ENCODE measurements around the gene USP37. TPM values are rescaled to one million over a fixed set of nuclear protein-coding genes. Genes with fewer than 3 reads are reported as not detected.

USP37 gene
- polyA plus RNA-seq, 4 donors: 13.8 to 18.6 (median 17.3) TPM

- DNase-seq (ENCODE audit: low read depth in 4 of 4, low spot score in 3 of 4): no peak
Observed at GRCh38 chr2:218482651-218483050, 85.5 kb downstream of the USP37 start.

GRCh38 chr2:218479595-218479994 lies 88.6 kb downstream of the USP37 start:
- DNase-seq (ENCODE audit: low read depth in 4 of 4, low spot score in 3 of 4): no peak

GRCh38 chr2:218478544-218478943 lies 89.6 kb downstream of the USP37 start:
- no peak for DNase-seq (ENCODE audit: low read depth in 4 of 4, low spot score in 3 of 4)

- no peak for DNase-seq (ENCODE audit: low read depth in 4 of 4, low spot score in 3 of 4)
Observed at GRCh38 chr2:218477247-218477646, 90.9 kb downstream of the USP37 start.

- DNase-seq (ENCODE audit: low read depth in 4 of 4, low spot score in 3 of 4): no peak
Observed at GRCh38 chr2:218476676-218477075, 91.5 kb downstream of the USP37 start.

- DNase-seq (ENCODE audit: low read depth in 4 of 4, low spot score in 3 of 4): no peak
Observed at GRCh38 chr2:218474527-218474926, 93.6 kb downstream of the USP37 start.

GRCh38 chr2:218472988-218473387 lies 95.2 kb downstream of the USP37 start:
- no peak for DNase-seq (ENCODE audit: low read depth in 4 of 4, low spot score in 3 of 4)

- DNase-seq (ENCODE audit: low read depth in 4 of 4, low spot score in 3 of 4): no peak
Observed at GRCh38 chr2:218471982-218472381, 96.2 kb downstream of the USP37 start.

GRCh38 chr2:218471036-218471435 lies 97.1 kb downstream of the USP37 start:
- no peak for DNase-seq (ENCODE audit: low read depth in 4 of 4, low spot score in 3 of 4)

GRCh38 chr2:218470448-218470847 lies 97.7 kb downstream of the USP37 start:
- DNase-seq (ENCODE audit: low read depth in 4 of 4, low spot score in 3 of 4): no peak

- DNase-seq (ENCODE audit: low read depth in 4 of 4, low spot score in 3 of 4): peak in 3 of 4 donors; percentile 4 to 10 (median 8)
Observed at GRCh38 chr2:218465987-218466633, 102.0 kb downstream of the USP37 start.

GRCh38 chr2:218458598-218458997 lies 109.6 kb downstream of the USP37 start:
- no peak for DNase-seq (ENCODE audit: low read depth in 4 of 4, low spot score in 3 of 4)

- no peak for DNase-seq (ENCODE audit: low read depth in 4 of 4, low spot score in 3 of 4)
Observed at GRCh38 chr2:218456849-218457248, 111.3 kb downstream of the USP37 start.

GRCh38 chr2:218452079-218452478 lies 116.1 kb downstream of the USP37 start:
- no peak for DNase-seq (ENCODE audit: low read depth in 4 of 4, low spot score in 3 of 4)

- no peak for DNase-seq (ENCODE audit: low read depth in 4 of 4, low spot score in 3 of 4)
Observed at GRCh38 chr2:218448934-218449333, 119.2 kb downstream of the USP37 start.

- no peak for DNase-seq (ENCODE audit: low read depth in 4 of 4, low spot score in 3 of 4)
Observed at GRCh38 chr2:218447072-218447471, 121.1 kb downstream of the USP37 start.

GRCh38 chr2:218446547-218446946 lies 121.6 kb downstream of the USP37 start:
- DNase-seq (ENCODE audit: low read depth in 4 of 4, low spot score in 3 of 4): no peak

- no peak for DNase-seq (ENCODE audit: low read depth in 4 of 4, low spot score in 3 of 4)
Observed at GRCh38 chr2:218445602-218446001, 122.5 kb downstream of the USP37 start.

GRCh38 chr2:218444692-218445357 lies 123.3 kb downstream of the USP37 start:
- DNase-seq (ENCODE audit: low read depth in 4 of 4, low spot score in 3 of 4): no peak

- no peak for DNase-seq (ENCODE audit: low read depth in 4 of 4, low spot score in 3 of 4)
Observed at GRCh38 chr2:218438596-218438995, 129.6 kb downstream of the USP37 start.

- no peak for DNase-seq (ENCODE audit: low read depth in 4 of 4, low spot score in 3 of 4)
Observed at GRCh38 chr2:218437969-218438368, 130.2 kb downstream of the USP37 start.

GRCh38 chr2:218436992-218437391 lies 131.2 kb downstream of the USP37 start:
- DNase-seq (ENCODE audit: low read depth in 4 of 4, low spot score in 3 of 4): no peak

Measured in left renal pelvis (tissue), 4 donors.